ENCODE results near the gene DMKN. TPM values are rescaled to one million over a fixed set of nuclear protein-coding genes. Genes with fewer than 3 reads are reported as not detected.
A peak's percentile ranks its signal among the peaks of the same experiment; 100 is the strongest.

Gene DMKN
- total and polyA plus RNA-seq, 2 of the 8 experiments (the other 6 are each of a cell fraction or from before 2014, with no cell fraction given): 290 to 330 TPM

DNA sequence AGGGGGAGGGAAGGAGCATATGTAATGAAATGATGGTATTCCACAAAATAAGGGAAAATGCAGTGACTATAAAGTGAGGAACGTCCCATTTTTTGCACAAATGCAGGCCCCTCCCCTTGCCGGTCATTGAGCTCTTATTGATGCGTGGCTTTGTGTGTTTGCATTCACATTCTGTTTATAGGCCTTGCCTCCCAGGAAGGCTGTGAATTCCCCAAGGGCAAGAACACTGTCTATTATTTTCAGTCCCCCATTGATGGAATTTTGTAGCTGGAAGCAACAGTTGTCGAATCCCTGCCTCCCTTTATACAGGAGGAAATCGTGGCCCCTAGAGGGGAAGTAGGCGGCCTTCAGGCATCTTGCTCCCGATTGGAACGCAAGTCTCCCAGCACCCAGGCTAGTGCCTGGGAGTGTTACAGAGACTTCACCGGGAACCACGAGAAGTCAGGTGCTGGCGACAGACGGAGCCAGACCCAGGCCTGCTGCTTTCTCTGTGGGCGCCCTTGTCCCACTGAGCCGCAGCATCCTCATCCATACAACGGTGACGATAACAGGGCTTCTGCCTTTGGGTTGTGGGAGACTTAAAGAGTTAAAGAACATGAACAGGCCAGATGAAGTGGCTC lies 7.8 kb upstream of the DMKN start:
- Histone ChIP-seq H4K8ac (ENCODE audit: extremely low read depth, insufficient read depth, low read length) (no peak overlapping the region), H2BK20ac (ENCODE audit: low read length) (no peak overlapping the region), H3K79me1 (ENCODE audit: low read depth, low read length) (no peaks in the 10 kb centered on the region; the same call in 1 of the 2 replicates), H3K36me3 (ENCODE audit: control insufficient read depth in 2 of 4, insufficient read depth in 4 of 4, low read length in 3 of 4) (no peaks in the 10 kb centered on the region), H2BK5ac (ENCODE audit: low read depth, low read length) (no peak overlapping the region), H3K4me2 (ENCODE audit: insufficient read depth in 1 of 2, low read depth in 2 of 2, low read length in 2 of 2) (peak overlapping the region in 1 of 2 experiments; percentile 31; a peak in 1 of 4 replicates), H2BK12ac (ENCODE audit: low read depth, low read length) (no peak overlapping the region), H2AK5ac (ENCODE audit: low read depth, low read length) (no peak overlapping the region), H2BK15ac (ENCODE audit: low read length) (0 out of 2 replicates have a peak overlapping the region, but pooled peaks have one; percentile 40), H4K5ac (ENCODE audit: insufficient read length, low read depth, low read length) (no peak overlapping the region), H3K4me1 (replicated peaks in 1 of 4; ENCODE audit: control insufficient read depth in 3 of 4, insufficient read depth in 4 of 4, low read length in 3 of 4) (peaks cover 7 to 22% (median 14%) of the 10 kb centered on the region in 4 experiments), H3K27ac (ENCODE audit: low read depth, low read length) (no peak overlapping the region), H3K27me3 (replicated peaks in 1 of 4; ENCODE audit: control insufficient read depth in 3 of 4, extremely low read depth in 1 of 4, insufficient read depth in 3 of 4, low read length in 3 of 4) (peaks cover 0 to 3% (median 0%) of the 10 kb centered on the region in 4 experiments; a peak in 2 of 7 replicates), H2BK120ac (replicated peaks; ENCODE audit: low read depth, low read length) (no peak overlapping the region), H3K79me2 (ENCODE audit: control insufficient read depth in 1 of 2, insufficient read depth in 2 of 2, low read length in 2 of 2) (no peaks in the 10 kb centered on the region), H3K4me3 (ENCODE audit: extremely low read depth in 1 of 4, insufficient read depth in 2 of 4, low read depth in 3 of 4, low read length in 4 of 4) (no peak overlapping the region), H3K56ac (replicated peaks; ENCODE audit: insufficient read length, low read depth, low read length) (no peak overlapping the region), H3K18ac (ENCODE audit: extremely low read depth, low read length) (peak overlapping the region; percentile 60; the same call in 1 of the 2 replicates), H2AFZ (ENCODE audit: low read length) (no peak overlapping the region), H3K14ac (ENCODE audit: insufficient read length) (no peak overlapping the region), H3K4ac (replicated peaks; ENCODE audit: insufficient read length, low read depth, low read length) (no peak overlapping the region), H4K20me1 (replicated peaks in 1 of 2; ENCODE audit: control insufficient read depth in 1 of 2, insufficient read depth in 2 of 2, low read length in 2 of 2) (no peaks in the 10 kb centered on the region), H3K9me3 (ENCODE audit: insufficient read depth in 2 of 2, low read depth in 1 of 2, low read length in 1 of 2) (no peaks in the 10 kb centered on the region), H3K23me2 (ENCODE audit: low read depth, low read length) (peaks cover 3% of the 10 kb centered on the region; the same call in 1 of the 2 replicates), H3K9ac (replicated peaks in 1 of 4; ENCODE audit: extremely low read depth in 1 of 4, low read depth in 3 of 4, low read length in 3 of 4) (no peak overlapping the region), H4K91ac (replicated peaks; ENCODE audit: insufficient read length, low read length) (peak overlapping the region; percentile 62), H3K23ac (ENCODE audit: insufficient read length) (no peak overlapping the region)
- ChIA-PET POLR2A (ENCODE audit: partially characterized antibody) (interaction anchor here (0.9 to 2.7 kb wide), 5 partner anchors 8 to 27 kb away, joined by 3 to 28 read pairs (median 4); no protein-coding TSS in a partner anchor), CTCF (ENCODE audit: partially characterized antibody) (interaction anchor here (1.0 to 2.0 kb wide), 4 partner anchors 9 to 27 kb away, joined by 3 to 6 read pairs (median 3); no protein-coding TSS in a partner anchor)
- 0 out of 4 replicates have a peak, but pooled peaks of 1 of the 2 experiments have one; percentile 13 for TF ChIP-seq RAD21 (IDR thresholded peaks at IDR 0.05 in 1 of 2, conservative IDR thresholded peaks at IDR 0.05 in 1 of 2; ENCODE audit: low read depth in 2 of 2, low read length in 2 of 2)
- no peak for TF ChIP-seq SP1 (IDR thresholded peaks at IDR 0.05; ENCODE audit: low read depth, low read length)
- peak; percentile 32; the same call in 1 of the 2 replicates for TF ChIP-seq TBP (IDR thresholded peaks at IDR 0.05; ENCODE audit: low read depth, low read length)
- WGBS, 2 experiments (ENCODE audit: extremely low coverage in 1 of 2, insufficient coverage in 1 of 2, insufficient read length in 1 of 2, insufficient replicate concordance in 2 of 2, low coverage in 1 of 2, low lambda C conversion rate in 2 of 2, missing lambda C conversion rate in 1 of 2): 68% methylated on average over 16 of the region's 16 CpGs; no CpG with 5 or more reads in 1 of the 2 experiments
- DNase-seq (ENCODE audit: low read depth in 1 of 2, low spot score in 2 of 2): no peak
- FAIRE-seq: no peak

All from H1 (cell line).